C4-2B (cell line): ENCODE measurements around the gene GTF2A1L.

Experiments
- CTCF ChIP-seq: fragments of 450-650 bp; conservative IDR thresholded peaks from 2 replicates; pipeline ENCODE4 v1.5.1; 2017; ENCODE audit warnings: mild to moderate bottlenecking
- ZFX ChIP-seq: fragments of 450-650 bp; IDR thresholded peaks from 2 replicates; pipeline ENCODE4 v1.6.1; 2017

DNA sequence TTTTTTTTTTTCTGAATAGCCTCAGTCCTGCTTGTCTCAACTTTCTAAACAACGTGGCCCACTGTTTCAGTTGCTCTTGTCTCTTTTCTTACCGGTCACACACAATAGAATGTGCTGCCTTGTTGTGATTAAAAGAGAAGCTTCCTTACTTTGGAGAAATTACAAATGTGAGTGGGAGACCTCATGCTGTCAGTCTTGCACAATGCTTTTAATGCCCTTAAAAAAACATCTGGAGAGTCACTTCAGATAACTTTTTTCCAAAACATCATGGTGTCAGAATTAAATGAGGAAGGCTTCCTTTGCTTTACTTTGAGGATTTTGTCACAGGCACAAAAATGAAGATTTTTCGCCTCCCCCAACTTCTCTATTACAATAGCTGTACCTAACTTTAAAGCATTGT is 100.2 kb downstream of the GTF2A1L start:
- no peak for TF ChIP-seq CTCF
- TF ChIP-seq ZFX, result no peak
